GM21619 (cell line): Measurements from ENCODE around the gene MED13L.
"Not testable (repeated sequence)": the region's sequence is repeated elsewhere in the genome, so short reads cannot be mapped to it uniquely, and the experiment has no call there.

Source experiments
- ATAC-seq: cut with Tn5 transposase; IDR thresholded peaks from one replicate; pipeline ENCODE4 v1.9.1; 2021; ENCODE audit not compliant: unreplicated experiment

Gene MED13L

GRCh38 chr12:116249938-116250337 lies 27.6 kb downstream of the MED13L start:
- no peak for ATAC-seq

GRCh38 chr12:116248930-116249329 lies 28.6 kb downstream of the MED13L start:
- no peak for ATAC-seq

DNA sequence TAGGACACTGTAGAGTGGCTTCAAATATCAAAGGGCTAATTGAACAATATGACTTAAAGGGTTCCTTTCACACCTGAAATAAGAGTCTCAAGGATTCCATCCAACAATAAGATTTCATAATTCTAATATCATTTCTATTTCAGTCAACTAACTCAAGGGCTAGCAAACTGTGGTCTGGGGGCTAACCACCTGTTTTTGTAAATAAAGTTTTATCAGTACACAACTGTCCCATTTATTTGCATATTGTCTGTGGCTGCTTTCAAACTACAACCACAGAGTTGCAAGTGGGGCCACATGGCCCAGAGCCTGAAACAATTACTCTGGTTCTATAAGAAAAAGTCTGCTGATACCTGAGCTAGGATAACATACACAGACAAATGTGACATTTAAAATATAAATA lies 29.1 kb downstream of the MED13L start:
- ATAC-seq = no peak

DNA sequence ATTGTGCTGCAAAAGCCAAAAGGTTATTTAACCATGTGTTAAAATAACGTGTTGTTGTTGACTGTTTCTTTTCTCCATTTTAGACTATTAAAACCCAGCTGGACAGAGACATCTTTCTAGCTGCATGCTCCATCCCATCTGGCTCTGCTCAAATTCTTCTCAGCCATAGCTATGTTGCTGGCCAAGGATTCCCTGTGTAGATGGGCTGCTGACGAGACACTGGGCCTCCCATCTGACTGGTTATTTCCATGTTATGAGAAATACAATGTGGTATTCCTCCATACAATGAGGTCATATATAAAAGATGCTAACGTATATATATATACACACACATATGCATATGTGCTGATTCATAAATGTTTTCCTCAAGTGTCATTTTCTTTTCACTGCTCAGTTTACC lies 30.1 kb downstream of the MED13L start:
- ATAC-seq = no peak

- ATAC-seq = no peak
Measured at GRCh38 chr12:116246490-116247179, 30.9 kb downstream of the MED13L start.

- ATAC-seq = no peak
Measured at GRCh38 chr12:116245189-116245588, 32.3 kb downstream of the MED13L start.

- ATAC-seq = no peak
Measured at GRCh38 chr12:116244474-116245090, 32.9 kb downstream of the MED13L start.

GRCh38 chr12:116244001-116244400 lies 33.5 kb downstream of the MED13L start:
- ATAC-seq = no peak

DNA sequence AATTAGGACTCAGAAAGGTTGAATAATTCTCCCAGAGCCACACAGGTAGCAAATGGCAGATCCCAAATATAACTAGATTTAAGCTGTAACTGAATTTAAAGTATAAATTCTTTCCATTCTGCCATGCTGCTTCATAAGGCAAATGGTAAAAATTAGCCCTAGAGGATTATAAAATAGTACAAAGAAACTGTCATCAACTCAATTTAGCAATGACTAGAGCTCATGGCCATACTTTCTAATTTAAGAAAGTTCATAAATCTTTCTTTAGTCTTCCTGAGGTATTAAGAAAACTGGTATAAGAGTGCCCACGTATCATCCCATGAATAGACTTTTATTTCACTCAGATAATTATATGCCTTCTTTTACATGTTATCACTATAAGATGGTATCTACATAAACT lies 34.8 kb downstream of the MED13L start:
- ATAC-seq = no peak

GRCh38 chr12:116241157-116241759 lies 36.2 kb downstream of the MED13L start:
- no peak for ATAC-seq

- ATAC-seq = not testable (repeated sequence)
Measured at GRCh38 chr12:116238570-116239119, 38.8 kb downstream of the MED13L start.

DNA sequence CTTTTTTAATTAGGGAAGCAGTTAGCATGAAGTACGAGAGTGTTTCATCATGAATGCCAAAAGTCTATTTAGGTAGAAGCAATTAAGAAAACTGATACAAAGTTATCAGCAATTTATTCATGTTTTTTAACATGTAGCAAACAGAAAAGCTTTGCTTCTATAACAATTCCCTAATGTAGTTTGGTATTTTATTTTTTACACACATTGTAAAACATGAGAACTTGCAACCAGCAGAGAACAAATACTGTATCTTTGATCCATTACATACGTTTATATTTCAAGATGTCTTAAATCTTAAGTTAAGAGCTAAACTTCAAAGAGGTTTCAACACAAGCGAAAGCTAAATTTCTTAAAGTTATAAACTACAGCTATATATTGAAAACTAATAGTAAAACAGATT lies 39.3 kb downstream of the MED13L start:
- ATAC-seq = no peak

DNA sequence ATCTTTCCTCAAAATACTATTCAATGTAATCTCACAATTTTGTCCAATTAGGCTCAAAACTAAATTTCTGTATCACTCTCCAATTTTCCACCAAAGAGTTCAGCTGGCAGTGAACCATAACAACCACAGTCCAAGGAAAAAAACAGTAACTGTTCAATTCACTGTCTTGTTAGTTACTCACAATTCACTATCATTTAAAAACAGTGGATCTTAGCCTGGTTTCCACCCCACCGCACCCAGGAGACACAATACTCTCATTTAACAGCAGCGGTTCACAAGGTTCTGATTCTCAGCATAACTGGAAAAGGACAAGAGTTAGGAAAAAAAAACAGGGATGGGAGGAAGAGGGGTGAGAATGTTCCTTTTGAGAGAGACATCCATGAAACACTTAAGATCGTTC lies 40.5 kb downstream of the MED13L start:
- ATAC-seq = no peak

DNA sequence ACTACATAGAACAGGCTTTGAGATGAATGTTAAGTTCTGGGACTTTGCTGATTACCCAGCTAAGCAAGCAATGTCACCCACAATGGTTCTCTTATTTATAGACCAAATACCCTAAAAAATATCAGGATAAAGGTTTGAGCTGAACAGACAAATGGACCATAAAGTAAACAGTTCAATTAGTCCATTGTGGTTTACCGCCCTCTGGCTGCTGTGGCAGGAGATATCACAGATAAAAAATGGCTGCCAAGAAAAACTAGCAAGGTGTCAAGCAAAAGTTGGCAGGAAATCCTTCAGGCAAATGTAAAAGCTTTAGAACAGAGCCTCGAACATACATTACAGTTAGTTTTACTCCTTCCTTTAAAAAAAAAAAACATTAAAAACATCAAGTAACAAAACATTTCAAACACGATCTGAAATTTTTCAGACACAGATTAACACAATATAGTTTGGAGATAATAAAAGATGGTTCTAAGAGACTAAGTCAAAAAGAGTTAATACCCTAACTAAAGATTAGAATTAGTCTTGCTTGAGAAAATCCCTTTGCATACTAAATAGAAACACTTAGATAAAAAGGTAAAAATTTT lies 41.3 kb downstream of the MED13L start:
- no peak for ATAC-seq

DNA sequence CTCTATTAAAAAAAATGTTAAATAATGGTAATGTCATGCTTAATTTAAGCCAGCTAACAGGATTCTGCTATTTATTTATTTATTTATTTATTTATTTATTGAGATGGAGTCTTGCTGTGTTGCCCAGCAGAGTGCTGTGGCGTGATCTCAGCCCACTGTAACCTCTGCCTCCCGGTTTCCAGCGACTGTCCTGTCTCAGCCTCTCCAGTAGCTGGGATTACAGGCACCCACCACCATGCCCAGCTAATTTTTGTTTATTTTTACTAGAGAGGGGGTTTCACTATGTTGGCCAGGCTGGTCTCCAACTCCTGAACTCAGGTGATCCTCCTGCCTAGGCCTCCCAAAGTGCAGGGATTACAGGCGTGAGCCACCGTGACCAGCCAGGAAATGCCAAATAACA lies 43.3 kb downstream of the MED13L start:
- not testable (repeated sequence) for ATAC-seq

- no peak for ATAC-seq
Measured at GRCh38 chr12:116233669-116234068, 43.8 kb downstream of the MED13L start.

DNA sequence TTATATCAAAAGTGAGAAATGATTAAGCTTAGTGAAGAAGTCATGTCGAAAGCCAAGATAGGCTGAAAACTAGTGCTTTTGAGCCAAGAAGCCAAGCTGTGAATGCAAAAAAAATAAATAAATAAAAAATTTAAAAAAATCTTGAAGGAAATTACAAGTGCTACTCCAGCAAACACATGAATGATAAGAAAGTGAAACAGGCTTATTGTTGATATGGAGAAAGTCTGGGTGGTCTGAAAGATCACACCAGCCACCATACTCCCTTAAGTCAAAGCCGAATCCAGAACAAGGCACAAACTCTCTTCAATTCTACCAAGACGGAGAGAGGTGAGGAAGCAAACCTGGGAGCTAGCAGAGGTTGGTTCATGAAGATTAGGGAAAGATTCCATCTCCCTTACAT lies 49.7 kb downstream of the MED13L start:
- no peak for ATAC-seq

DNA sequence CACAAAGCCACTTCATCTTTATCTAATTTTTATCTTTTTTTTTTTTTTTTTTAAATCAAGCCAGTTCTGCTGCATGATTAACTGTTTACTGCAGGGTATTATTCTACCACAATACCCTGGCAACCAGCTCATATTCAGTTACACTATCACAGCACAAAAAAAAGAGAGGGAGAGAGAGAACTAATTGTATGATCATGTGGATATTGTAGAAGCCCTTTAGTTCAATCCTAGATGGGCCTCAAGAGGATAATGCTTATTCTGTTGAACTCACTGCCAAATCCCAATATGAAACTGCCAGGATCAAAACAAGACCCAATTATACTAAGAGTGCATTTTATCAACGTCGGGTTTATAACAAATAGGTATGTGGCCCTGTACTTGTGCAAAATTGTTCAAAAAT lies 51.5 kb downstream of the MED13L start:
- ATAC-seq = no peak

DNA sequence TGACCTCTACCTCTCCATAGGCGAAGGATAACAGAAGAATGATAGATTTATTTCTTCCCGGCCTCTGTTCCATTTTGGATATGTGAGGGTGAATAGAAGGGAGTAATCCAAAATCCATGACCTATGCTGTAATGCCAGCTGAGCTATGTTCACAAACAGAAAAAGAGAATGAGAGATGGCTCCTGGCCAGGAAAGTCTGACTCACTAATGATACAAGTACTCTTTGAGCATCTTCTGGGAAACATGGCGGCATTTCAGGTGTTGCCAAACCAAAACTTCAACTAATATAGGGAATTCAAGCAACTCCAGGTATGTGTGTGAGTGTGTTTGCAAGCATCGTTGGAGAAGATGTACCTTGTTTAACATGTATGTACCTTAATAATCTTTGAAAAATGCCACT lies 55.1 kb downstream of the MED13L start:
- no peak for ATAC-seq

- no peak for ATAC-seq
Measured at GRCh38 chr12:116220756-116221155, 56.7 kb downstream of the MED13L start.

DNA sequence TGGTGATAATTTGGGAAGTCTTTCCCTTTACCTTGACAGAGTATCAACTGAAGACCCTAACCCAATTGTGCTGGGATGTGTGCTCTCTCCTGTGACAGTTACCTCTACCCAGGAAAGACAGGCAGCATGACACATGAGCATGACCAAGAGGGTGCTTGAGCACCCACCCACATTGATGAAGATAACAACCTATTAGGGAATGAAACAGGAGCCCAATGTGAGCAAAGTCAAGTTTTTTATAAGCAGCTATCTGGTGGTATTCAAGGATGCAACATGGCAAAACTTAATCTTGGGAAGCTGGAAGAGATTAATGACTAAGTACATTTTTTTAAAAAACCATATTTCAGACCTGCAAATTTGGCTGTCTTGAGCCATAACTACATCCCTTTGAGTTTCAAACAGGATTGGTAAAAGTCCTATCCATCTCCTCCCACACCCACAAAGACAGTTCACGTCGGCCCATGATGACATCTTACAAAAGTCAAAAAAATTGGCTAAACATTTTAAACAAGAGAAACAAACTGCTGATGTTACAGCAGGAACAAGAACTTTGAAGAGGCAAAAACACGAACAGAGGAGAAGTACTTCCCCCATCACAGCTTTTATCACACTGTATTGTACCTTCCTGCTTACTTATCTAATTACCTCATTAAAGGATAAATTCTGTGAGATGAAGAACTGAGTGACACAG lies 60.3 kb downstream of the MED13L start:
- no peak for ATAC-seq
